ENCODE results near the gene ISG20.
"Not testable (repeated sequence)": the region's sequence is repeated elsewhere in the genome, so short reads cannot be mapped to it uniquely, and the experiment has no call there.

Gene ISG20

DNA sequence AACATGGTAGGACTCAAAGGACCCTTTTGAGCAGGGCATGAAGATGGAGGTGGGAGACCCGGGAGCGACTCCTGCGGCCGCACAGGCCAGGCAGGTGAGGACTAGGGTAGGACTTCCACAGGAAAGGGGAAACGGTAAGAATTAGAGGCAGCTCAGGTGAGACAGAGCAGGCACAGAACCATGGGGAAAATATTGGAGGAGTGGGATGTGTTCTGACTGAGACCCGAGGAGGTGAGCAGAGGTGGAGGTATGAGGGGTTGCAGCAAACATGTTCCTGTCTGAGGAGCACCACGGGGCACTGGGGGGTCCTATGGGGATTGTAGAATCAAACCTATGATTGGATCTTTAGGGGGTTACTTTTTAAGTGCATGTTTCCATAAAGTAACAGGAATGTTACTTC is 1.4 kb upstream of the ISG20 start:
- no peak for TF ChIP-seq CTCF (IDR thresholded peaks at IDR 0.05; ENCODE audit: extremely low read depth, missing control alignments)
- DNase-seq (ENCODE audit: low spot score) = no peak

DNA sequence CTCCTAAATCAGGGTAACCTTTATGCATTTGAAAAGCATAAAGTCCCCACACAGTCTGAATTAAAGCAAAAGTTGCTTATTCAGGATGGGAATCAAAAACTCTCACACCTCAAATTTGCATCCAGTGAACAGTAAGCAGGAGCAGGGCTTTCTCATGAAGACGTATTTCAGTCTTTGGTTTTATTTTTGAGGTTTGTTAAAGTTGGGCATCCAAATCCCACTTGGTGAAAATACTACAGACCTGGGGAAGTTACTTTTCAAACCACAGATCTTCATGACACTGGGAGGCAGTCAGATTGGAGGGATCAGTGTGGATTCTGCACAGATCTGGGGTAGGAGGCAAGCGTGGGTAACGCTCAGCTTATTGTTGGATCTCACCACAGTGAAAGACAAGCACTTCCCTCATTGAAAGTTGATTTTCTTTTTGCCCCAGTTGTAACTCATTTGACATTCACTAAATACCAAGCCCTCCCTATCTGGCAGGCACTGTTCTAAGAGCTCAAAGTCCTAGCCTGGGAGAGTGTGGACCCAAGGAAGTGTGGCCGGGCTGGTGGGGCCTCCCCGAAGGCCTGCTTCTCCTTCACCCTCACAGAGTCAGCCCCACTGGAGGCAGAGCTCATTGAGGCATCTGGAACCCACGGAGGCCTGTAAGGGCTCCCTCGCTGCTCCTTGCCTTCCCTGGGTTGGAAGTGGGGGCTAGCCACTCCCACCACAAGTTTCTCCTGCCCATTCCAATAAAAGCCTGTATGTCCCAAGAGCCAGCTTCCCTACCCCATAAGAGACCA is 783 bp upstream of the ISG20 start:
- TF ChIP-seq CTCF (IDR thresholded peaks at IDR 0.05; ENCODE audit: extremely low read depth, missing control alignments) = no peak
- no peak for DNase-seq (ENCODE audit: low spot score)

DNA sequence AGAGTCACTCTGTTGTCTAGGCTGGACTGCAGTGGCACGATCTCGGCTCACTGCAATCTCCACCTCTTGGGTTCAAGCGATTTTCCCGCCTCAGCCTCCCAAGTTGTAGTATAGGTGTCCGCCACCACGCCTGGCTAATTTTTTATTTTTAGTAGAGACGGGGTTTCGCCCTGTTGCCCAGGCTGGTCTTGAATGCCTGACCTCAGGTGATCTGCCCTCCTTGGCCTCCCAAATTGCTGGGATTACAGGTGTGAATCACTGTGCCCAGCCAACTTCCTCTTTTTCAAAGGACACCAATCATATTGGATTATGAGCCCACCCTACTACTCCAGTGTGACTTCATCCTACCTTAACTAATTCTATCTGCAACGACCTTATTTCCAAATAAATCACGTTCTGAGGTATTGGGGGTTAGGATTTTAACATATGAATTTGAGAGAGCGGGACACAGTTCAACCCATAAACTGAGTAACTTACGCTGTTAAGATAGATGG is 3.2 kb downstream of the ISG20 start:
- no peak for DNase-seq (ENCODE audit: low spot score)
- no peak for TF ChIP-seq CTCF (IDR thresholded peaks at IDR 0.05; ENCODE audit: extremely low read depth, missing control alignments)

DNA sequence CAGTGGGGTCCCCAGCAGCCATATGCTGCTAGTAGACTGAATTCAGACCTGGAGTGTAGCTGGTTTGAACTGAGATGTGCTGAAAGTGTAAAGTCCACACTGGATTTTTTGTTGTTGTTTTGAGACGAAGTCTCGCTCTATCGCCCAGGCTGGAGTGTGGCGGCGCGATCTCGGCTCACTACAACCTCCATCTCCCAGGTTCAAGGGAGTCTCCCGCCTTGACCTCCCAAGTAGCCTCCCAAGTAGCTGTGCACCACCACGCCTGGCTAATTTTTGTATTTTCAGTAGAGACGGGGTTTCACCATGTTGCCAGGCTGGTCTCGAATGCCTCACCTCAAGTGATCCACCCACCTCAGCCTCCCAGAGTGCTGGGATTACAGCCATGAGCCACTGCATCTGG is 3.7 kb downstream of the ISG20 start:
- DNase-seq (ENCODE audit: low spot score) = not testable (repeated sequence)

DNA sequence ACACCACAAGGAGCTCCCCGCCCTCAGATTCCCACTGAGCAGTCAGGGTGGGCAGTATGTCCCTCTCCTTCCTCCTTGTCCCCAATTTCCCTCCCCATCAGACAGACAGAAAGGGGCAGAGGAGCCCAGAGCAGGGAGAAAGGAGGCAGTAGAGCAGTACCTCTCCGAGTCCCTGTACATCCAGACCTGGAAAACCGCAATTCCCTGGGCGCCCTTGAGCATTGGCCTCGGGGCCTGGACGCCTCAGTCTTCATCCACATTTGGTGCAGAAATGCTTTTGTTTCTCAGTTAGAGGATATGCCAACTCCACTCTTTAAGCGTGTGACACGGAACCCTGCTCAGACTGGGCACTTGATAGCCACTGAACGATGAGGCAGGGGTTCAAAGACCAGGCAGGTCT is 5.9 kb downstream of the ISG20 start:
- TF ChIP-seq CTCF (IDR thresholded peaks at IDR 0.05; ENCODE audit: extremely low read depth, missing control alignments) = no peak
- DNase-seq (ENCODE audit: low spot score) = no peak

DNA sequence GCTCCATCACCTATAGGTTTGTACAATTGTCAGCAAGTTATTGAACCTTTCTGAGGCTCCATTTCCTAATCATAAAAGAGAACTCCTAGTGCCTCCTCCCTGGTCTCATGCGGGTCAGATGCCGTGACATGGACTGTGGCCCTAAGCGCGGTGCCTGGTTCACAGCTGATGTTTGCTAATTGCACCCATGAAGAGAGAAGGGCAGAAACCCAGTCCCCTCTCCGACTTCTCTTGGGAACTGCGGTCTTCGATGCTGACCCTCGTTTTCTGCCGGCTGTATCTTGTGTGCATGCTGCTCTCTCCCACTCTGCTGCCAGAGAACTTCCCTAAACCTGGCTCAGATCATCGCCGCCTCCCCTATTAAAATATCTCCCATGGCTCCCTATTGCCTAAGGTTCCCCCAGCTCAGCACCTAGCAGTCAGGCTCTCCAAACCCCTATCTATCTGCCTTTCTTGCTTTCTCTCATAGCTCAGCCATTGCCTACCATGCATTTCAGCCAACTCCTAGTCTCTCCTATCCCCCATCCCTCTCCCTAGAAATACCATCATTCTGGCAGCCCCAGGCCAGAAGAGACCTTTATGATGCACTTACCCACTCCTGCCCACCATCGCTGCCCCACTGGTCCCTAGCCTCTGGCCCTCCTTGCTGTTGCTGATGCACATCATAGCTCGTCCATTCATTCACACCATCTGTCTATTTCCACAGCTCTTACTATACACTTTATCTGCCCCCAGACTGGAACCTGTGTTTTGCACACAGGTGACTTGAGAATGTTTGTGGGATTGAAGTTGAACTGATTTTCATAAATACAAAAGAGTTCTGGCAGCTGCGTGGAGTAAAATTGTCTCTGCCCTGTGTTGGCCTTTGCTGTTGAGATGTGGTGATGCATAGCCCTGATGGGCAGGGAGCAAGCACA is 6.6 kb downstream of the ISG20 start:
- DNase-seq (ENCODE audit: low spot score) = no peak
- no peak for TF ChIP-seq CTCF (IDR thresholded peaks at IDR 0.05; ENCODE audit: extremely low read depth, missing control alignments)

GRCh38 chr15:88646088-88646405 is 7.2 kb downstream of the ISG20 start:
- TF ChIP-seq CTCF (IDR thresholded peaks at IDR 0.05; ENCODE audit: extremely low read depth, missing control alignments) = no peak
- DNase-seq (ENCODE audit: low spot score) = no peak
